Naive thymus-derived CD8-positive, alpha-beta T cell (primary cell): ENCODE results near the gene MEGF11. TPM values are rescaled to one million over a fixed set of nuclear protein-coding genes. Genes with fewer than 3 reads are reported as not detected.
A peak's percentile ranks its signal among the peaks of the same experiment; 100 is the strongest.
"Not testable (repeated sequence)": the region's sequence is repeated elsewhere in the genome, so short reads cannot be mapped to it uniquely, and the experiment has no call there.

Source experiments
- ATAC-seq, 2 donors: fragments of 150-1000 bp; cut with Tn5 transposase in 1 of 2; sonication (Bioruptor Pico), chemical (Tn5 transposase) in 1 of 2; 1 replicate in 1 of 2; 2 replicates in 1 of 2; pipeline ENCODE4 v1.10.0; 2021; ENCODE audit warnings: mild to moderate bottlenecking in 2 of 2, moderate library complexity in 2 of 2
- POLR2A ChIA-PET: fragments of 350-600 bp; sonication (Branson Sonifier 250); formaldehyde crosslinking; loops from one replicate; lab custom pipeline; 2021; ENCODE audit warnings: antibody characterized with exemption; lab: Charles Lee
- DNase-seq, 10 donors: peaks; one replicate each; pipeline versions ENCODE4 v3.0.0 to v3.0.0-alpha.2; 2020 to 2022
- H3K27ac Mint-ChIP-seq, 10 donors: one replicate each; pipeline ENCODE4 v1.8.0; 2020 to 2022; ENCODE audit warnings: mild to moderate bottlenecking in 10 of 10, mixed read lengths in 10 of 10, moderate library complexity in 4 of 10, inconsistent platforms in 1 of 10
- H3K27me3 Mint-ChIP-seq, 5 donors: one replicate each; pipeline ENCODE4 v1.8.0; 2021 to 2022; ENCODE audit warnings: mixed read lengths in 5 of 5
- H3K36me3 Mint-ChIP-seq, 3 donors: one replicate each; pipeline ENCODE4 v1.8.0; 2020 to 2022; ENCODE audit warnings: mixed read lengths in 3 of 3, mild to moderate bottlenecking in 2 of 3, inconsistent platforms in 1 of 3
- H3K4me1 Mint-ChIP-seq, 4 donors: one replicate each; pipeline ENCODE4 v1.8.0; 2021 to 2022; ENCODE audit warnings: mixed read lengths in 4 of 4
- H3K4me3 Mint-ChIP-seq, 10 donors: one replicate each; pipeline ENCODE4 v1.8.0; 2020 to 2022; ENCODE audit warnings: mild to moderate bottlenecking in 10 of 10, mixed read lengths in 10 of 10, moderate library complexity in 6 of 10, inconsistent platforms in 1 of 10
- H3K9me3 Mint-ChIP-seq, 9 donors: one replicate each; pipeline ENCODE4 v1.8.0; 2020 to 2022; ENCODE audit warnings: mixed read lengths in 9 of 9, mild to moderate bottlenecking in 3 of 9, inconsistent platforms in 1 of 9, moderate library complexity in 1 of 9
- polyA plus RNA-seq, 3 donors: library from polyadenylated mRNA; unstranded; fragments of 300-500 nt; fragmentation: Illumina TruSeq; gene quantifications; one replicate each; pipeline ENCODE4 v1.2.3, GENCODE V29; 2021
- total RNA-seq, 8 experiments: library from RNA in 2 of 8; stranded (reverse) in 2 of 8; gene quantifications; one replicate each; pipeline ENCODE4 v1.2.3 and lab custom pipeline; 2021 to 2026

MEGF11 gene
- total and polyA plus RNA-seq, 5 experiments from 2014 or later: not detected

DNA sequence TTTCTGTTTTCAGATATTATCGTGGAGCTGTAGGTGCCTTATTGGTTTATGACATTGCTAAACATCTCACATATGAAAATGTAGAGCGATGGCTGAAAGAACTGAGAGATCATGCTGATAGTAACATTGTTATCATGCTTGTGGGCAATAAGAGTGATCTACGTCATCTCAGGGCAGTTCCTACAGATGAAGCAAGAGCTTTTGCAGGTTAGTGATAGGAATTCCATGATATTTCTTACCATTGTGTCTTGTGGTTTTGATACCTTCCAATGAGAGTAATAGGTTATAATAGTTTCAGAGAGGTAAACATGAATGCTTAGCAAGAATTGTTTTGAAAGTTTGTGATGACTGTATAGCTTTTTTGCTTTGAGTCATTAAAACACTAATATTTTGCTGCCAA, 375.8 kb downstream of the MEGF11 start:
- no peaks in the 10 kb centered on the region for H3K27me3 Mint-ChIP-seq
- DNase-seq (no peak), ATAC-seq (no peak)
- no peak overlapping the region for H3K27ac Mint-ChIP-seq
- POLR2A ChIA-PET: no interaction called here
- H3K4me3 Mint-ChIP-seq: no peak overlapping the region
- H3K9me3 Mint-ChIP-seq: no peaks in the 10 kb centered on the region
- peaks cover 5 to 44% (median 36%) of the 10 kb centered on the region in 4 donors for H3K4me1 Mint-ChIP-seq
- H3K36me3 Mint-ChIP-seq: peaks cover 0 to 65% (median 19%) of the 10 kb centered on the region in 3 donors

DNA sequence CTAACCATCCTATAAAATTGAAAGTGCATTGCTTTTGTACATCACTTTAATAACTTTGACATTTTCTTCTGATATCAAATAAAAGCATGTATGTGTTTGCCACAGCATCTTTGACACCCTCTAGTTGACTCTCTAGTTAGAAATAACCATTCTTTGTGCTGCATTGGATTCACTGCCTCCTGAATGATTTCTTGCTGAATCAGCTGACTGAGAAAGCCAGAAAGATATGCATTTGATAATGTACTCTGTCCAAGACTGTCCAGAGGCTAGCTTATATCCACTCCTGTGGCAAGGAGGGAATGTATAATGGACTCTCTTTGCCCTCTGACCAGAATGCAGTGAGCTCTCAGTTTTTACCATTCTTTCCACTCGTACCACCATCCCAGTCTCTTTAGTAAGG, 378.1 kb downstream of the MEGF11 start:
- H3K4me1 Mint-ChIP-seq: peaks cover 11 to 46% (median 34%) of the 10 kb centered on the region in 4 donors
- no peak for ATAC-seq
- no peaks in the 10 kb centered on the region for H3K9me3 Mint-ChIP-seq
- no peaks in the 10 kb centered on the region for H3K27me3 Mint-ChIP-seq
- POLR2A ChIA-PET: no interaction called here
- peaks cover 0 to 53% (median 14%) of the 10 kb centered on the region in 3 donors for H3K36me3 Mint-ChIP-seq
- peak overlapping the region in 1 of 10 donors; percentile 19 for H3K4me3 Mint-ChIP-seq
- DNase-seq: no peak
- H3K27ac Mint-ChIP-seq: peak overlapping the region in 3 of 10 donors; percentile 3 to 38 (median 8)

- DNase-seq (no peak), ATAC-seq (no peak)
- Mint-ChIP-seq H3K4me3 (no peak overlapping the region), H3K36me3 (peaks cover 0 to 34% (median 8%) of the 10 kb centered on the region in 3 donors), H3K4me1 (peaks cover 26 to 52% (median 46%) of the 10 kb centered on the region in 4 donors), H3K9me3 (peaks cover 0 to 4% (median 0%) of the 10 kb centered on the region in 9 donors), H3K27me3 (peaks cover 0 to 4% (median 0%) of the 10 kb centered on the region in 5 donors), H3K27ac (peak overlapping the region in 1 of 10 donors; percentile 23)
- POLR2A ChIA-PET: interaction anchor here (0.6 kb wide), 1 partner anchor 12 kb away, joined by 5 read pairs; no protein-coding TSS in a partner anchor
These were observed 380.3 kb downstream of the MEGF11 start for GRCh38 chr15:65873256-65873655.

DNA sequence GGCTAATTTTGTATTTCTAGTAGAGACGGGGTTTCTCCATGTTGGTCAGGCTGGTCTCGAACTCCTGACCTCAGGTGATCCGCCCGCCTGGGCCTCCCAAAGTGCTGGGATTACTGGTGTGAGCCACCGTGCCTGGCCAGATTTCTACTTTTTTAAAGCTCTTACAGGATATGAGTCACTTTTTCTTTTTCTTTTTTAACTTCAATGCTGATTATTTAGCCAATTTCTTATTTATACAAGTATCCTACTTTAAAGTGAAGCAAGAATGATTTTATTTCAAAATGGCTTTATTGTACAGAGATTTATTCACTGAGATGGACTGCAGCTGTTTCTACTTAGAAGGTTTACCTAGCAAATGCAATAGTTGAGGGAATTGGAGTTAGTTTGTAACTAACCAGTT, 381.0 kb downstream of the MEGF11 start:
- peaks cover 26 to 50% (median 45%) of the 10 kb centered on the region in 4 donors for H3K4me1 Mint-ChIP-seq
- not testable (repeated sequence) for ATAC-seq, H3K9me3 Mint-ChIP-seq, DNase-seq, H3K27me3 Mint-ChIP-seq
- POLR2A ChIA-PET: interaction anchor here (0.6 kb wide), 1 partner anchor 12 kb away, joined by 5 read pairs; no protein-coding TSS in a partner anchor
- H3K36me3 Mint-ChIP-seq: peaks cover 0 to 28% (median 4%) of the 10 kb centered on the region in 3 donors
- peak overlapping the region in 5 of 10 donors; percentile 0 to 48 (median 30) for H3K4me3 Mint-ChIP-seq
- peak overlapping the region in 2 of 10 donors; percentile 11 to 54 for H3K27ac Mint-ChIP-seq

DNA sequence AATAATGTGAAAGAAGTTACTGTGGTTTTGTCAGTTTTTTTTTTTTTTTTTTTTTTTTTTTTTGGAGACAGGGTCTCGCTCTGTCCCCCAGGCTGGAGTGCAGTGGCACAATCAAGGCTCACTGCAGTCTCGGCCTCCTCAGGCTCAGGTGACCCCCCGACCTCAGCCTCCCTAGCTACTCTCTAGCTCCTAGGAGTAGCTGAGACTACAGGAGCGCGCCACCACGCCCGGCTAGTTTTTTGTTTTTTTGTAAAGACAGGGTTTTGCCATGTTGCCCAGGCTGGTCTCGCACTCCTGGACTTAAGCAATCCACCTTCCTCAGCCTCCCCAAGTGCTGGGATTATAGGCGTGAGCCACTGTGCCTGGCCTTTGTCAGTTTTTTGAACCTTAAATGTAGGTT, 381.7 kb downstream of the MEGF11 start:
- DNase-seq, POLR2A ChIA-PET, H3K27me3 Mint-ChIP-seq, H3K27ac Mint-ChIP-seq, ATAC-seq, H3K9me3 Mint-ChIP-seq: not testable (repeated sequence)
- peak overlapping the region in 1 of 10 donors; percentile 99 for H3K4me3 Mint-ChIP-seq
- H3K4me1 Mint-ChIP-seq: peaks cover 26 to 49% (median 42%) of the 10 kb centered on the region in 4 donors
- H3K36me3 Mint-ChIP-seq: peaks cover 0 to 22% (median 0%) of the 10 kb centered on the region in 3 donors

GRCh38 chr15:65870889-65871533, 382.5 kb downstream of the MEGF11 start:
- peak overlapping the region; percentile 93 to 100 (median 99) for H3K4me3 Mint-ChIP-seq
- ATAC-seq: no peak
- DNase-seq: no peak
- H3K27ac Mint-ChIP-seq: peak overlapping the region; percentile 86 to 100 (median 98)
- POLR2A ChIA-PET: interaction anchor here (0.7 to 2.4 kb wide), 2 partner anchors 25 to 36 kb away, joined by 3 to 21 read pairs; no protein-coding TSS in a partner anchor
- peaks cover 0 to 17% (median 0%) of the 10 kb centered on the region in 3 donors for H3K36me3 Mint-ChIP-seq
- H3K9me3 Mint-ChIP-seq: peaks cover 0 to 4% (median 0%) of the 10 kb centered on the region in 9 donors
- peaks cover 0 to 4% (median 0%) of the 10 kb centered on the region in 5 donors for H3K27me3 Mint-ChIP-seq
- H3K4me1 Mint-ChIP-seq: peaks cover 26 to 46% (median 40%) of the 10 kb centered on the region in 4 donors

DNA sequence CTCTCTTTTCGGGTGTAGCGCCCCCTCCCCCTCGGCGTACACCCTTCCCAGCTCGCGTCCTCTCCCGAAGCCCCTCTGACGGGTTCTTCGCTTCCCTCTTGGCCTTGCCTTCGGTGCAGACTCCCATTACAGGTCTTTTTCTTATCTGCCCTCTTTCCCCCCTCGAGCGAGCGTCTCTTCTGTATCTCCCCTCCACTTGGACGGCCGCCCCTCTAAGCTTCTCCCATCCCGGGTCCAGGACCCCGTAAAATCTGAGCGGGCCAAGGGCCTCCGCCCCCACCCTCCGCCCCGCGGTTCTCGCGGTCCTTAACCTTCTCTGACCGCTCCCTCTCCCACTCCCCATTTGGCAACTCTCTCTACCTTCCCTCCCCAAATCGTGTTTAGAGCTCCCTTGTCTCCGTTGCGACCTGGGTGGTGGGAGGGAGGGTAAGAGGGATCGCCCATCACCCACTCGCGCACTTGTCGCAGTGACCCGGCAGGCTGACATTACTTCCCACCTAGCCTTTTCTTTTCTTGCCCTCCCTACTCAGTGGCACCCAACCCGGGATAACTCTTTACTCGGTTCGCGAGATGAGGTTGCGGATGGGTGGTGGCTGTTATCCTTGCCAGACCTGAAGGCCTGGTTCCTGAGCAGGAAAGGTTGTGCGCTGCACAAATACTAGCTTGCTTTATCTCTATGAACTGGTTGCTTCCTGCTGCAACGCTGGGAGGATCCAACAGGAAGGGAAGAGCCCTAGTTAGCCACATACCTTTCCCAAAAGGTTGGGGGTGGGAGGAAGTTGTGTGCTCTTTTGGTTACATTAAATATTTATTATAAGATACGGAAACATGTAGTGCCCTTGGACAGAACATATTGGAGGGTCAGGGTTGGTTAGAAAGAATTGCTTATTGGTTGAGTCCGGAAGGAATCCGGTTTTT, 383.3 kb downstream of the MEGF11 start:
- peaks cover 0 to 4% (median 0%) of the 10 kb centered on the region in 5 donors for H3K27me3 Mint-ChIP-seq
- H3K27ac Mint-ChIP-seq: peak overlapping the region; percentile 93 to 100 (median 99)
- H3K9me3 Mint-ChIP-seq: peaks cover 0 to 4% (median 0%) of the 10 kb centered on the region in 9 donors
- H3K36me3 Mint-ChIP-seq: peaks cover 0 to 9% (median 0%) of the 10 kb centered on the region in 3 donors
- peak in 6 of 10 donors; percentile 7 to 67 (median 28) for DNase-seq
- peak overlapping the region; percentile 93 to 100 (median 99) for H3K4me3 Mint-ChIP-seq
- peaks cover 26 to 40% (median 37%) of the 10 kb centered on the region in 4 donors for H3K4me1 Mint-ChIP-seq
- POLR2A ChIA-PET: interaction anchor here (0.5 to 2.4 kb wide), 21 partner anchors 9 to 565 kb away, joined by 3 to 23 read pairs (median 4); partner anchors contain the start of genes DENND4A, DPP8, INTS14 and RNU5B-1
- no peak for ATAC-seq

DNA sequence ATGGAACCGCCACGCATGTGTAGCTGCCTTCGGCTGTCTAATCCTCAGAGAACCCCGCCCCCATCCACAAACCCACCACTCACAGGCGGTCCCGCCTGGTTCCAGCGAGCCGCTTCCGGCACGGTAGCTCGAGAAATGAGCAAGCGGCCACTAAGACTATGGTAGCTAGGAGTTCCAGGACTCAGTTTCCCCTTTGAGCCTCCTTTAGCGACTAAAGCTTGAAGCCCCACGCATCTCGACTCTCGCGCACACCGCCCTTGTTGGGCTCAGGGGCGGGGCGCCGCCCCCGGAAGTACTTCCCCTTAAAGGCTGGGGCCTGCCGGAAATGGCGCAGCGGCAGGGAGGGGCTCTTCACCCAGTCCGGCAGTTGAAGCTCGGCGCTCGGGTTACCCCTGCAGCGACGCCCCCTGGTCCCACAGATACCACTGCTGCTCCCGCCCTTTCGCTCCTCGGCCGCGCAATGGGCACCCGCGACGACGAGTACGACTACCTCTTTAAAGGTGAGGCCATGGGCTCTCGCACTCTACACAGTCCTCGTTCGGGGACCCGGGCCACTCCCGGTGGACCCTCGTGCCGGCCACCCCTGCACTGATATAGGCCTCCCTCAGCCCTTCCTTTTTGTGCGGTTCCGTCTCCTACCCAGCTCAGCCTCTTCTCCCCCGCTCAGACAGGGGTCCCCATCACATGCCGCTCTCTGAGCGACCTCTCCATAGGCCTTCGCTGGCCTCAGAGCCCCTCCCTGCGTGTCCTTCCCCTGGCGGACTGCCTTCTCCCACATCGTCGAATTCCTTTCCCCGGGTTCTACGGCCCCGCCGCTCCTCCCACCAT, 384.2 kb downstream of the MEGF11 start, which contains the start of gene RAB11A:
TSS of gene RAB11A (plus strand) at position 366 of the 828 bp plus-strand sequence. CDS start at position 461, 95 bp downstream.
- Mint-ChIP-seq H3K4me3 (peak within 1 kb of the TSS; percentile 93 to 100 (median 99)), H3K4me1 (peaks cover 26 to 38% (median 33%) of the 10 kb centered on the region in 4 donors), H3K27ac (peak within 1 kb of the TSS; percentile 93 to 100 (median 99)), H3K36me3 (peaks cover 0 to 4% (median 0%) of the 10 kb centered on the region in 3 donors), H3K9me3 (peaks cover 0 to 4% (median 0%) of the 10 kb centered on the region in 9 donors), H3K27me3 (peaks cover 0 to 4% (median 0%) of the 10 kb centered on the region in 5 donors)
- ATAC-seq (peak; percentile 91 to 92), DNase-seq (peak; percentile 92 to 98 (median 93))
- POLR2A ChIA-PET: interaction anchor here (0.5 to 2.4 kb wide), 33 partner anchors 10 to 1998 kb away, joined by 3 to 23 read pairs (median 4); partner anchors contain the start of genes DENND4A, DPP8, INTS14 and RNU5B-1

DNA sequence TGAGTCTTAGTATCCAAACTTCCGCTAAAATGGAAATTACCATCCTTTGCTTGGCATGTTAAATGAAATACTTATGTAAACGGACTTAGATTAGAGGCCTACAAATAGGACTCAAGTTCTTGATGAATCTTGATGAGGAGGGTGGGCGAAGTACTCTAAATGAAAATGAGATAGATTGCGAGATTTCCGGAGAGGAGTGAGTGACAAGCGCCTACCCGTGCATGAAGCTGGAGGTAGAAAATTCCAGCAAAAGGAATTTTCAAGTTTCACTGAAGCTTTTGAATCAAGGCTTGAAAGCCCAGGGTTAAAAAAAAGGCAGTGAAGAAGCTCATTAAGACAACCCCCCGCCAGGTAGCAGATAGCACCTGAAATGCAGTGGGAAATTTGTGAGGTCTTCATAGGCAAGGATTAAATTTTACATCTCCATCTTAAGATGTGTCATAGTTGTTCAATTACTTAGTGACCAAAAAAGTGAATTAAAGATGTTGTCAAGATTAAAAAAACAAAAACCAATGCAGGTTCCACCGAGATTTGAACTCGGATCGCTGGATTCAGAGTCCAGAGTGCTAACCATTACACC, 384.9 kb downstream of the MEGF11 start:
- Mint-ChIP-seq H3K9me3 (peaks cover 0 to 4% (median 0%) of the 10 kb centered on the region in 9 donors), H3K4me1 (peaks cover 26 to 35% (median 31%) of the 10 kb centered on the region in 4 donors), H3K4me3 (peak overlapping the region; percentile 93 to 100 (median 99)), H3K27me3 (peaks cover 0 to 4% (median 0%) of the 10 kb centered on the region in 5 donors), H3K27ac (peak overlapping the region; percentile 93 to 100 (median 99)), H3K36me3 (no peaks in the 10 kb centered on the region)
- ATAC-seq: no peak
- POLR2A ChIA-PET: interaction anchor here (0.5 to 2.4 kb wide), 24 partner anchors 10 to 1997 kb away, joined by 3 to 23 read pairs (median 4); partner anchors contain the start of genes DENND4A, DPP8, INTS14 and SNX1
- no peak for DNase-seq

DNA sequence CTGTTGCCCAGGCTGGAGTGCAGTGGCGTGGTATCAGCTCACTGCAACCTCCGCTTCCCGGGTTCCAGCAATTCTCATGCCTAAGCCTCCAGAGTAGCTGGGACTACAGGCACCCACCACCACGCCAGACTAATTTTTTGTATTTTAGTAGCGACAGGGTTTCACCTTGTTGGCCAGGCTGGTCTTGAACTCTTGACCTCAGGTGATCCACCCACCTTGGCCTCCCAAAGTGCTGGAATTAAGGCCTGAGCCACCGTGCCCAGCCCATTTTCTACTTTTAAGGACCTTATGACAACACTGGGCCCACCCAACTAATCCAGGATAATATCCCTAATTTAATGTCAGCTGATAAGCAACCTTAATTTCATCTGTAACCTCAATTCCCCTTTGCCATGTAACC, 385.6 kb downstream of the MEGF11 start:
- not testable (repeated sequence) for H3K27me3 Mint-ChIP-seq

More for the DNA sequence above, 385.6 kb downstream of the MEGF11 start:
- H3K9me3 Mint-ChIP-seq, DNase-seq, H3K36me3 Mint-ChIP-seq, ATAC-seq: not testable (repeated sequence)
- Mint-ChIP-seq H3K4me3 (peak overlapping the region in 2 of 10 donors; percentile 93 to 97), H3K4me1 (peaks cover 26 to 30% (median 28%) of the 10 kb centered on the region in 4 donors), H3K27ac (peak overlapping the region in 2 of 10 donors; percentile 50 to 93)
- POLR2A ChIA-PET: interaction anchor here (0.7 to 2.4 kb wide), 5 partner anchors 9 to 427 kb away, joined by 3 to 23 read pairs (median 10); partner anchors contain the start of genes DENND4A and DPP8
